ENCODE measurements around the gene SYN1.

DNA sequence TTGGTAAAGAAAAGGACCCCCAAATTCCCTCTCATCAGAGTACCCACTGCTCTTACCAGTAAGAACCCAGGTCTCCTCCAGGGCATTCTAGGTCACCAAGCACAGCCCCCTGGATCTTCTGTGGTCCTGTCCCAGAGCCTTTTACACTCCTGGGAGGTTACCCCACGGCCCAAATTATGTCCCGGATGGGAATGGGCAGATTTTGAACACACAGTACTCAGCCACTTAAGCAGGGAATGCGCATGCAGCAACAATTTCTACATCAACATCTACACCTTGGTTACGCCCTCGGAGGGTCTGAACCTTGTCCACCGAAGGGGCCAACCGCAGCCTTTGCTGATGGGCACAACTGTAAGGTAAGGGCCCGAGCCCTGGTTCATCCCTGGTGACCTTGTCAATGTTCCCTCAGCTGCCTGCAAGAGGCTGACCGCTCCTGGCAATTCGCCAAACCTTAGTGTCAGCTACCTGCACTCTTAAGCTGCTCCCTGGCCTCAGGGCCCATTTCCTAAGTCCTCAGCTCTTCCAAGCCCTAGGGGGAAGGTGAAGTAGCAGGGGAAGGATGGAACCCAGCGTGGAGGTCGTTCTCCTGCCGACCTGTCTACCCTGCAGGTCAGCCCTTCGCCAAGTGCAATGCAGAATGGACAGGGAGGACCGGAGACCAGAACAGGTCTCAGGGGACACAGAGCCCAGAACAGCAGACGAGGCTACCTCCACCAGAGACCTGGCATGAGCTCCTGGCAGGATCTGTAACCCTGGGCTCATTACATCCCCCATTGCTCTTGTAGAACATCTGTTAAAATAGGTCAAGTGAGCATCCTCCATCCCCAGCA, 31.5 kb downstream of the SYN1 start:
- TF ChIP-seq CTCF (conservative IDR thresholded peaks at IDR 0.05 in 1 of 2, IDR thresholded peaks at IDR 0.05 in 1 of 2; ENCODE audit: extremely low read depth in 1 of 2, insufficient read depth in 1 of 2, low read depth in 1 of 2, low read length in 2 of 2), result no peak
- no peak for TF ChIP-seq EZH2 (IDR thresholded peaks at IDR 0.05; ENCODE audit: borderline replicate concordance, low read length)

Data from mammary epithelial cell (primary cell).